A673 (cell line): ENCODE data around the gene TRIM37. TPM values are rescaled to one million over a fixed set of nuclear protein-coding genes. Genes with fewer than 3 reads are reported as not detected.

Experiments
- BruUV-seq: library from RNA; stranded (reverse); fragments of 400-500 nt; replicated peaks from 2 replicates; lab custom pipeline; 2021; lab: Mats Ljungman, UMichigan
- CTCF ChIA-PET: fragments of 300-600 bp; sonication (Branson Sonifier 250); formaldehyde crosslinking; loops from one replicate; lab custom pipeline; 2022; ENCODE audit warnings: antibody characterized with exemption; lab: Charles Lee
- POLR2A ChIA-PET: fragments of 300-600 bp; sonication (Branson Sonifier 250); formaldehyde crosslinking; loops from one replicate; lab custom pipeline; 2022; ENCODE audit warnings: antibody characterized with exemption; ENCODE audit not compliant: low non-redundant PET; lab: Charles Lee
- DNase-seq: peaks from one replicate; pipeline ENCODE4 v3.0.0-alpha.2; 2015; ENCODE audit warnings: low spot score
- H3K27ac ChIP-seq: fragments of 200-600 bp; sonication (generic); 2 replicates; pipeline ENCODE4 v1.5.1; 2016; ENCODE audit warnings: mixed run types, low read depth, mild to moderate bottlenecking, mixed read lengths, antibody characterized with exemption, low read length; ENCODE audit not compliant: poor library complexity, severe bottlenecking
- H3K27me3 ChIP-seq: fragments of 200-600 bp; sonication (generic); replicated peaks from 2 replicates; pipeline ENCODE4 v1.6.1; 2017; ENCODE audit warnings: mixed run types, low read depth, mild to moderate bottlenecking, mixed read lengths, antibody characterized with exemption, low read length; ENCODE audit not compliant: insufficient read depth, poor library complexity
- H3K36me3 ChIP-seq: fragments of 200-600 bp; sonication (generic); 2 replicates; pipeline ENCODE4 v1.6.1; 2016; ENCODE audit warnings: mixed run types, mild to moderate bottlenecking, mixed read lengths, antibody characterized with exemption, low read length; ENCODE audit not compliant: insufficient read depth, poor library complexity, severe bottlenecking
- H3K4me1 ChIP-seq: fragments of 200-600 bp; sonication (generic); 2 replicates; pipeline ENCODE4 v1.6.1; 2017; ENCODE audit warnings: mixed run types, mild to moderate bottlenecking, mixed read lengths, antibody characterized with exemption, low read length; ENCODE audit not compliant: insufficient read depth, poor library complexity, severe bottlenecking
- H3K4me3 ChIP-seq: fragments of 200-600 bp; sonication (generic); 2 replicates; pipeline ENCODE4 v1.5.1; 2016; ENCODE audit warnings: low read depth, mixed run types, mild to moderate bottlenecking, mixed read lengths, low read length; ENCODE audit not compliant: poor library complexity, severe bottlenecking
- H3K9me3 ChIP-seq: fragments of 200-600 bp; sonication (generic); 2 replicates; pipeline ENCODE4 v1.6.1; 2016; ENCODE audit warnings: mixed run types, low read depth, mild to moderate bottlenecking, mixed read lengths, antibody characterized with exemption, low read length; ENCODE audit not compliant: poor library complexity, severe bottlenecking
- CTCF ChIP-seq: fragments of 300-800, 200-600 bp; sonication (generic); conservative IDR thresholded peaks from 2 replicates; pipeline ENCODE4 v1.5.1; 2017; ENCODE audit warnings: low read depth, mild to moderate bottlenecking, antibody characterized with exemption, low read length, moderate library complexity, mixed read lengths
- EZH2 ChIP-seq: fragments of 200-600 bp; sonication (generic); IDR thresholded peaks from 2 replicates; pipeline ENCODE4 v1.6.1; 2017; ENCODE audit warnings: borderline replicate concordance, low read depth, mild to moderate bottlenecking, mixed read lengths, antibody characterized with exemption, low read length; ENCODE audit not compliant: poor library complexity, severe bottlenecking
- intact Hi-C: fragments of 100-400 bp; cut with micrococcal nuclease; formaldehyde crosslinking; loops from one replicate; pipeline ENCODE4 v1.10.0; 2022; ENCODE audit not compliant: unreplicated experiment
- total RNA-seq: library from RNA; stranded (reverse); gene quantifications from 2 replicates; pipeline ENCODE4 v1.2.3, GENCODE V29; 2021

The TRIM37 gene
- total RNA-seq, 1 experiment from 2014 or later = 39.4 TPM

- no peak for DNase-seq
- intact Hi-C loops = no loop called here
- Histone ChIP-seq H3K27me3 (no peaks in the 10 kb centered on the region), H3K9me3 (no peaks in the 10 kb centered on the region), H3K4me3 (no peak overlapping the region), H3K4me1 (peaks cover 30% of the 10 kb centered on the region), H3K27ac (no peak overlapping the region), H3K36me3 (no peaks in the 10 kb centered on the region)
- ChIA-PET CTCF (no interaction called here), POLR2A (no interaction called here)
- no TSS peak for BruUV-seq
- no peak for TF ChIP-seq EZH2
- TF ChIP-seq CTCF = no peak
Observed at GRCh38 chr17:59000022-59000421, 106.7 kb downstream of the TRIM37 start.

GRCh38 chr17:58999500-58999899, 107.2 kb downstream of the TRIM37 start:
- no peaks in the 10 kb centered on the region for H3K27me3 ChIP-seq
- H3K27ac ChIP-seq = no peak overlapping the region
- no TSS peak for BruUV-seq
- no peak overlapping the region for H3K4me3 ChIP-seq
- no peaks in the 10 kb centered on the region for H3K36me3 ChIP-seq
- POLR2A ChIA-PET = no interaction called here
- TF ChIP-seq CTCF = no peak
- TF ChIP-seq EZH2 = no peak
- CTCF ChIA-PET = no interaction called here
- intact Hi-C loops = no loop called here
- DNase-seq = no peak
- H3K9me3 ChIP-seq = no peaks in the 10 kb centered on the region
- peaks cover 27% of the 10 kb centered on the region for H3K4me1 ChIP-seq

- DNase-seq = no peak
- no peaks in the 10 kb centered on the region for H3K9me3 ChIP-seq
- CTCF ChIA-PET = no interaction called here
- TF ChIP-seq CTCF (no peak), EZH2 (no peak)
- BruUV-seq = no TSS peak
- intact Hi-C loops = no loop called here
- H3K36me3 ChIP-seq = no peaks in the 10 kb centered on the region
- H3K4me1 ChIP-seq = peaks cover 26% of the 10 kb centered on the region
- no peaks in the 10 kb centered on the region for H3K27me3 ChIP-seq
- H3K4me3 ChIP-seq = no peak overlapping the region
- POLR2A ChIA-PET = no interaction called here
- no peak overlapping the region for H3K27ac ChIP-seq
Observed at GRCh38 chr17:58998871-58999270, 107.8 kb downstream of the TRIM37 start.
